Smooth muscle cell (in vitro differentiated cells): Measurements from ENCODE around the gene ENPEP. TPM values are rescaled to one million over a fixed set of nuclear protein-coding genes. Genes with fewer than 3 reads are reported as not detected.

ENCODE experiments used
- DNase-seq: peaks from one replicate; lab custom pipeline; 2025; ENCODE audit not compliant: unreplicated experiment; lab: John Stamatoyannopoulos, UW
- H2AFZ ChIP-seq: fragments of 200-600 bp; sonication (generic); 2 replicates; pipeline ENCODE4 v1.6.0; 2016; ENCODE audit warnings: antibody characterized with exemption, low read depth, mild to moderate bottlenecking
- H3F3A ChIP-seq: fragments of 200-600 bp; sonication (generic); 2 replicates; pipeline ENCODE4 v1.6.0; 2017; ENCODE audit warnings: antibody characterized with exemption, low read depth
- H3K27ac ChIP-seq: fragments of 200-600 bp; sonication (generic); 2 replicates; pipeline ENCODE4 v1.5.1; 2016; ENCODE audit warnings: low read depth, mild to moderate bottlenecking
- H3K27me3 ChIP-seq: fragments of 200-600 bp; sonication (generic); 2 replicates; pipeline ENCODE4 v1.6.1; 2016; ENCODE audit warnings: low read depth, mild to moderate bottlenecking
- H3K36me3 ChIP-seq: fragments of 200-600 bp; sonication (generic); 2 replicates; pipeline ENCODE4 v1.5.1; 2016; ENCODE audit warnings: low read depth
- H3K4me1 ChIP-seq: fragments of 200-600 bp; sonication (generic); 2 replicates; pipeline ENCODE4 v1.5.1; 2016; ENCODE audit warnings: low read depth
- H3K4me2 ChIP-seq: fragments of 200-600 bp; sonication (generic); 2 replicates; pipeline ENCODE4 v1.6.0; 2016; ENCODE audit warnings: mild to moderate bottlenecking
- H3K4me3 ChIP-seq: fragments of 200-600 bp; sonication (generic); 2 replicates; pipeline ENCODE4 v1.5.1; 2016; ENCODE audit warnings: mild to moderate bottlenecking
- H3K79me2 ChIP-seq: fragments of 200-600 bp; sonication (generic); 2 replicates; pipeline ENCODE4 v1.6.0; 2016; ENCODE audit warnings: low read depth, mild to moderate bottlenecking
- H3K9ac ChIP-seq: fragments of 200-600 bp; sonication (generic); 2 replicates; pipeline ENCODE4 v1.6.0; 2016; ENCODE audit warnings: low read depth
- H3K9me3 ChIP-seq: fragments of 200-600 bp; sonication (generic); replicated peaks from 2 replicates; pipeline ENCODE4 v1.5.1; 2016; ENCODE audit warnings: low read depth
- H4K20me1 ChIP-seq: fragments of 200-600 bp; sonication (generic); 2 replicates; pipeline ENCODE4 v1.6.0; 2016; ENCODE audit warnings: low read depth
- CTCF ChIP-seq: fragments of 200-600 bp; sonication (generic); IDR thresholded peaks from 2 replicates; pipeline ENCODE4 v1.5.1; 2017; ENCODE audit warnings: borderline replicate concordance, mild to moderate bottlenecking, antibody characterized with exemption; ENCODE audit not compliant: insufficient read depth, poor library complexity, severe bottlenecking
- WGBS: methylation state at CpG from one replicate; pipeline ENCODE4 v1.1.7; 2016; ENCODE audit warnings: low lambda C conversion rate; 5-methylcytosine and 5-hydroxymethylcytosine counted together
- polyA plus RNA-seq: library from polyadenylated mRNA; unstranded; fragments of >200 nt; fragmentation: Nextera tagmentation; extraction: Ambion mirVana; gene quantifications from 2 replicates; pipeline ENCODE4 v1.2.1, GENCODE V29; 2016
- total RNA-seq: library from RNA; depleted of rRNA; stranded (reverse); fragments of >200 nt; gene quantifications from 2 replicates; pipeline ENCODE4 v1.2.3, GENCODE V29; 2014

ENPEP gene
- total and polyA plus RNA-seq, 2 experiments from 2014 or later: 3.8 to 6.5 TPM

GRCh38 chr4:110442309-110442708 is 33.6 kb upstream of the ENPEP start:
- H3K4me3 ChIP-seq: no peak overlapping the region
- no peak for DNase-seq
- H3K4me1 ChIP-seq: no peaks in the 10 kb centered on the region
- H4K20me1 ChIP-seq: no peaks in the 10 kb centered on the region
- WGBS: 64% methylated on average over 2 of the region's 2 CpGs
- no peak overlapping the region for H2AFZ ChIP-seq
- H3K27me3 ChIP-seq: no peaks in the 10 kb centered on the region
- no peaks in the 10 kb centered on the region for H3F3A ChIP-seq
- H3K36me3 ChIP-seq: no peaks in the 10 kb centered on the region
- no peaks in the 10 kb centered on the region for H3K9me3 ChIP-seq
- H3K4me2 ChIP-seq: no peak overlapping the region
- H3K27ac ChIP-seq: no peak overlapping the region
- H3K9ac ChIP-seq: no peak overlapping the region
- no peak for TF ChIP-seq CTCF
- no peaks in the 10 kb centered on the region for H3K79me2 ChIP-seq

GRCh38 chr4:110442788-110443187 is 33.2 kb upstream of the ENPEP start:
- WGBS: 90% methylated on average over 2 of the region's 2 CpGs
- no peak overlapping the region for H3K9ac ChIP-seq
- H3K79me2 ChIP-seq: no peaks in the 10 kb centered on the region
- no peaks in the 10 kb centered on the region for H4K20me1 ChIP-seq
- no peak overlapping the region for H2AFZ ChIP-seq
- no peak overlapping the region for H3K27ac ChIP-seq
- H3K27me3 ChIP-seq: no peaks in the 10 kb centered on the region
- H3K36me3 ChIP-seq: no peaks in the 10 kb centered on the region
- no peaks in the 10 kb centered on the region for H3F3A ChIP-seq
- no peak for DNase-seq
- TF ChIP-seq CTCF: no peak
- H3K9me3 ChIP-seq: no peaks in the 10 kb centered on the region
- H3K4me3 ChIP-seq: no peak overlapping the region
- no peak overlapping the region for H3K4me2 ChIP-seq
- H3K4me1 ChIP-seq: no peaks in the 10 kb centered on the region

GRCh38 chr4:110449947-110450346 is 26.0 kb upstream of the ENPEP start:
- WGBS: 88% methylated on average over 2 of the region's 2 CpGs
- Histone ChIP-seq H3K27ac (no peak overlapping the region), H2AFZ (no peak overlapping the region), H3K36me3 (no peaks in the 10 kb centered on the region), H3K27me3 (no peaks in the 10 kb centered on the region), H3F3A (peaks cover 7% of the 10 kb centered on the region), H3K4me2 (no peak overlapping the region), H3K4me3 (no peak overlapping the region), H4K20me1 (no peaks in the 10 kb centered on the region), H3K9me3 (no peaks in the 10 kb centered on the region), H3K9ac (no peak overlapping the region), H3K4me1 (no peaks in the 10 kb centered on the region), H3K79me2 (no peaks in the 10 kb centered on the region)
- DNase-seq: no peak
- TF ChIP-seq CTCF: no peak

- Histone ChIP-seq H3K36me3 (no peaks in the 10 kb centered on the region), H3K27me3 (no peaks in the 10 kb centered on the region), H3K9ac (no peak overlapping the region), H3K79me2 (no peaks in the 10 kb centered on the region), H3F3A (peaks cover 7% of the 10 kb centered on the region), H4K20me1 (no peaks in the 10 kb centered on the region), H2AFZ (no peak overlapping the region), H3K4me2 (no peak overlapping the region), H3K27ac (no peak overlapping the region), H3K4me3 (no peak overlapping the region), H3K9me3 (no peaks in the 10 kb centered on the region), H3K4me1 (no peaks in the 10 kb centered on the region)
- DNase-seq: no peak
- TF ChIP-seq CTCF: no peak
- WGBS: 67% methylated on average over 2 of the region's 2 CpGs
These were observed 23.4 kb upstream of the ENPEP start for GRCh38 chr4:110452546-110452945.
